ENCODE measurements around the gene DENND4A.

The DENND4A gene

GRCh38 chr15:65792138-65792987 is at the start of gene DENND4A:
TSS of gene DENND4A (minus strand) at chr15:65792293. CDS start at chr15:65756450, 35,843 bp downstream.
- Histone ChIP-seq H3K9me3 (ENCODE audit: control insufficient read depth, low read length) (no peaks in the 10 kb centered on the region), H3K36me3 (ENCODE audit: control insufficient read depth, insufficient read depth, low read length) (no peaks in the 10 kb centered on the region), H3K9ac (ENCODE audit: low read length) (peak within 1 kb of the TSS; percentile 89), H3K4me3 (ENCODE audit: low read length) (peak within 1 kb of the TSS; percentile 83), H3K27me3 (ENCODE audit: control insufficient read depth, insufficient read depth, low read length) (no peaks in the 10 kb centered on the region), H3K4me1 (ENCODE audit: control insufficient read depth, insufficient read depth, low read length) (peaks cover 9% of the 10 kb centered on the region)

- Histone ChIP-seq H3K4me3 (ENCODE audit: low read length) (no peak overlapping the region), H3K4me1 (ENCODE audit: control insufficient read depth, insufficient read depth, low read length) (peaks cover 13% of the 10 kb centered on the region), H3K9me3 (ENCODE audit: control insufficient read depth, low read length) (no peaks in the 10 kb centered on the region), H3K27me3 (ENCODE audit: control insufficient read depth, insufficient read depth, low read length) (no peaks in the 10 kb centered on the region), H3K36me3 (ENCODE audit: control insufficient read depth, insufficient read depth, low read length) (no peaks in the 10 kb centered on the region), H3K9ac (ENCODE audit: low read length) (no peak overlapping the region)
Observed at GRCh38 chr15:65841121-65841930, 49.2 kb upstream of the DENND4A start.

- Histone ChIP-seq H3K4me1 (ENCODE audit: control insufficient read depth, insufficient read depth, low read length) (peaks cover 13% of the 10 kb centered on the region), H3K27me3 (ENCODE audit: control insufficient read depth, insufficient read depth, low read length) (no peaks in the 10 kb centered on the region), H3K4me3 (ENCODE audit: low read length) (no peak overlapping the region), H3K9ac (ENCODE audit: low read length) (no peak overlapping the region), H3K9me3 (ENCODE audit: control insufficient read depth, low read length) (no peaks in the 10 kb centered on the region), H3K36me3 (ENCODE audit: control insufficient read depth, insufficient read depth, low read length) (no peaks in the 10 kb centered on the region)
Observed at GRCh38 chr15:65839985-65840384, 47.9 kb upstream of the DENND4A start.

- Histone ChIP-seq H3K9me3 (ENCODE audit: control insufficient read depth, low read length) (no peaks in the 10 kb centered on the region), H3K36me3 (ENCODE audit: control insufficient read depth, insufficient read depth, low read length) (no peaks in the 10 kb centered on the region), H3K4me3 (ENCODE audit: low read length) (no peak overlapping the region), H3K9ac (ENCODE audit: low read length) (no peak overlapping the region), H3K27me3 (ENCODE audit: control insufficient read depth, insufficient read depth, low read length) (no peaks in the 10 kb centered on the region), H3K4me1 (ENCODE audit: control insufficient read depth, insufficient read depth, low read length) (peaks cover 13% of the 10 kb centered on the region)
Observed at GRCh38 chr15:65839354-65839901, 47.3 kb upstream of the DENND4A start.

- no peaks in the 10 kb centered on the region for H3K9me3 ChIP-seq (ENCODE audit: control insufficient read depth, low read length)
- peaks cover 29% of the 10 kb centered on the region for H3K4me1 ChIP-seq (ENCODE audit: control insufficient read depth, insufficient read depth, low read length)
- H3K27me3 ChIP-seq (ENCODE audit: control insufficient read depth, insufficient read depth, low read length), result no peaks in the 10 kb centered on the region
- no peaks in the 10 kb centered on the region for H3K36me3 ChIP-seq (ENCODE audit: control insufficient read depth, insufficient read depth, low read length)
- no peak overlapping the region for H3K9ac ChIP-seq (ENCODE audit: low read length)
- no peak overlapping the region for H3K4me3 ChIP-seq (ENCODE audit: low read length)
Observed at GRCh38 chr15:65837301-65838294, 45.5 kb upstream of the DENND4A start.

- Histone ChIP-seq H3K9ac (ENCODE audit: low read length) (no peak overlapping the region), H3K4me3 (ENCODE audit: low read length) (no peak overlapping the region), H3K4me1 (ENCODE audit: control insufficient read depth, insufficient read depth, low read length) (peaks cover 39% of the 10 kb centered on the region), H3K27me3 (ENCODE audit: control insufficient read depth, insufficient read depth, low read length) (no peaks in the 10 kb centered on the region), H3K9me3 (ENCODE audit: control insufficient read depth, low read length) (no peaks in the 10 kb centered on the region), H3K36me3 (ENCODE audit: control insufficient read depth, insufficient read depth, low read length) (no peaks in the 10 kb centered on the region)
Observed at GRCh38 chr15:65836665-65837064, 44.6 kb upstream of the DENND4A start.

GRCh38 chr15:65835447-65835846 is 43.4 kb upstream of the DENND4A start:
- Histone ChIP-seq H3K9me3 (ENCODE audit: control insufficient read depth, low read length) (no peaks in the 10 kb centered on the region), H3K36me3 (ENCODE audit: control insufficient read depth, insufficient read depth, low read length) (no peaks in the 10 kb centered on the region), H3K4me1 (ENCODE audit: control insufficient read depth, insufficient read depth, low read length) (peaks cover 44% of the 10 kb centered on the region), H3K4me3 (ENCODE audit: low read length) (no peak overlapping the region), H3K27me3 (ENCODE audit: control insufficient read depth, insufficient read depth, low read length) (no peaks in the 10 kb centered on the region), H3K9ac (ENCODE audit: low read length) (no peak overlapping the region)

GRCh38 chr15:65834603-65835282 is 42.6 kb upstream of the DENND4A start:
- Histone ChIP-seq H3K9me3 (ENCODE audit: control insufficient read depth, low read length) (no peaks in the 10 kb centered on the region), H3K4me3 (ENCODE audit: low read length) (no peak overlapping the region), H3K4me1 (ENCODE audit: control insufficient read depth, insufficient read depth, low read length) (peaks cover 50% of the 10 kb centered on the region), H3K27me3 (ENCODE audit: control insufficient read depth, insufficient read depth, low read length) (no peaks in the 10 kb centered on the region), H3K9ac (ENCODE audit: low read length) (no peak overlapping the region), H3K36me3 (ENCODE audit: control insufficient read depth, insufficient read depth, low read length) (no peaks in the 10 kb centered on the region)

- H3K9ac ChIP-seq (ENCODE audit: low read length), result peak overlapping the region; percentile 52
- peaks cover 50% of the 10 kb centered on the region for H3K4me1 ChIP-seq (ENCODE audit: control insufficient read depth, insufficient read depth, low read length)
- H3K36me3 ChIP-seq (ENCODE audit: control insufficient read depth, insufficient read depth, low read length), result no peaks in the 10 kb centered on the region
- H3K4me3 ChIP-seq (ENCODE audit: low read length), result no peak overlapping the region
- no peaks in the 10 kb centered on the region for H3K27me3 ChIP-seq (ENCODE audit: control insufficient read depth, insufficient read depth, low read length)
- no peaks in the 10 kb centered on the region for H3K9me3 ChIP-seq (ENCODE audit: control insufficient read depth, low read length)
Observed at GRCh38 chr15:65833501-65834205, 41.6 kb upstream of the DENND4A start.

GRCh38 chr15:65832549-65833364 is 40.7 kb upstream of the DENND4A start:
- Histone ChIP-seq H3K4me1 (ENCODE audit: control insufficient read depth, insufficient read depth, low read length) (peaks cover 49% of the 10 kb centered on the region), H3K9ac (ENCODE audit: low read length) (peak overlapping the region; percentile 52), H3K4me3 (ENCODE audit: low read length) (no peak overlapping the region)

More at GRCh38 chr15:65832549-65833364, 40.7 kb upstream of the DENND4A start:
- Histone ChIP-seq H3K36me3 (ENCODE audit: control insufficient read depth, insufficient read depth, low read length) (no peaks in the 10 kb centered on the region), H3K27me3 (ENCODE audit: control insufficient read depth, insufficient read depth, low read length) (no peaks in the 10 kb centered on the region), H3K9me3 (ENCODE audit: control insufficient read depth, low read length) (no peaks in the 10 kb centered on the region)

Data from mucosa of stomach (tissue), 1 donor.